Nephron (organoid): ENCODE data around the gene VAPB.

Experiments
- H3K27ac Mint-ChIP-seq, 3 experiments: 2 replicates each; pipeline ENCODE4 v1.8.0; 2020; ENCODE audit warnings: mixed read lengths in 3 of 3, mild to moderate bottlenecking in 2 of 3, moderate library complexity in 1 of 3
- H3K27me3 Mint-ChIP-seq: 2 replicates; pipeline ENCODE4 v1.8.0; 2021; ENCODE audit warnings: low read depth, mild to moderate bottlenecking, moderate library complexity, mixed read lengths
- H3K36me3 Mint-ChIP-seq: 2 replicates; pipeline ENCODE4 v1.8.0; 2020; ENCODE audit warnings: low read depth, mixed read lengths
- H3K4me1 Mint-ChIP-seq: 2 replicates; pipeline ENCODE4 v1.8.0; 2020; ENCODE audit warnings: mixed read lengths
- H3K4me3 Mint-ChIP-seq, 3 experiments: 2 replicates each; pipeline ENCODE4 v1.8.0; 2020; ENCODE audit warnings: mild to moderate bottlenecking in 3 of 3, mixed read lengths in 3 of 3, moderate library complexity in 2 of 3
- H3K9me3 Mint-ChIP-seq: 2 replicates; pipeline ENCODE4 v1.8.0; 2020; ENCODE audit warnings: mixed read lengths
- CTCF ChIP-seq, 3 experiments: fragments of 200-600 bp; sonication (generic); IDR thresholded peaks; one replicate each; pipeline ENCODE4 v1.5.0; 2021; ENCODE audit warnings: antibody characterized with exemption in 3 of 3; ENCODE audit not compliant: unreplicated experiment in 3 of 3

Gene VAPB

DNA sequence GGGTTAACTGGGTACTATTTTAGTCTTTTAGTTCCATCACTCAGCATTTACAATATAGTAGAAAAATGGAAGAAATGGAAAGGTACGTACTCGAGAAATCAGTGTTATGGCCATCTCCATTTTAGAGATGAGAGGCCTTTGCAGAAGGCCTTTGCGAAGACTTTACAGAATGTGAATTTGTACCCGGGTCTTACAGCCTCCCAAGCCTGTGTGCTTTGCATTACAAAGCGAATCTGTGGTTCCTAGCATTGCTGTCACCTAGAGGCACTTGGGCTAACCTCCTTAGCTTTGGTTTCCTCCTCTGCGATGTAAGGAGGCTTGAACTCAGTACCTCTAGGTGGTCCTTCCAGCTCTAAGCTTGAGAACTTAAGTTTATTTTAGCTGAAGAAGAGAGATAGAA, 10.9 kb downstream of the VAPB start:
- Mint-ChIP-seq H3K36me3 (peaks cover 28% of the 10 kb centered on the region), H3K27ac (no peak overlapping the region), H3K4me1 (peaks cover 11% of the 10 kb centered on the region), H3K9me3 (no peaks in the 10 kb centered on the region), H3K27me3 (no peaks in the 10 kb centered on the region), H3K4me3 (no peak overlapping the region)
- no peak for TF ChIP-seq CTCF (IDR thresholded peaks at IDR 0.05; ENCODE audit: unreplicated experiment in 3 of 3)

DNA sequence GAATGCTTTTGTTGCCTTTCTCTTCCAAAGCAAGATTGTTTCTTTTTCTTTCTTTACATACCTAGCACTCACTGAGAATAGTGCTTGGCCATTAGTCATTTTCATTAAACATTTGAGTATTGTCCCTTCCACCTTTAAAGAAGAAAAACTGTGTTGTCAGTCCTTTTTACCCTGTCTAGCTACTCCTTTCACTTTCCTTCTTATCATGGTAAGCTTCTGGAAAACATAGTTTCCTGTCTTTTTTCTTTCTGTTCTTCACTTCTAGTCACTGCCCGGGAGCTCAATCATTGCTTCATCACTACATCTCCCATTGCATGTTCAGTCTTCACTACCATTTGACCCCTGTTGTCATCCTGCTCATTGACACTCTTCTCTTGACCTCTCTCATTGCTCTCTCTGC, 12.1 kb downstream of the VAPB start:
- no peak overlapping the region for H3K4me3 Mint-ChIP-seq
- H3K27ac Mint-ChIP-seq: no peak overlapping the region
- peaks cover 11% of the 10 kb centered on the region for H3K4me1 Mint-ChIP-seq
- H3K36me3 Mint-ChIP-seq: peaks cover 26% of the 10 kb centered on the region
- H3K27me3 Mint-ChIP-seq: no peaks in the 10 kb centered on the region
- H3K9me3 Mint-ChIP-seq: no peaks in the 10 kb centered on the region
- no peak for TF ChIP-seq CTCF (IDR thresholded peaks at IDR 0.05; ENCODE audit: unreplicated experiment in 3 of 3)

DNA sequence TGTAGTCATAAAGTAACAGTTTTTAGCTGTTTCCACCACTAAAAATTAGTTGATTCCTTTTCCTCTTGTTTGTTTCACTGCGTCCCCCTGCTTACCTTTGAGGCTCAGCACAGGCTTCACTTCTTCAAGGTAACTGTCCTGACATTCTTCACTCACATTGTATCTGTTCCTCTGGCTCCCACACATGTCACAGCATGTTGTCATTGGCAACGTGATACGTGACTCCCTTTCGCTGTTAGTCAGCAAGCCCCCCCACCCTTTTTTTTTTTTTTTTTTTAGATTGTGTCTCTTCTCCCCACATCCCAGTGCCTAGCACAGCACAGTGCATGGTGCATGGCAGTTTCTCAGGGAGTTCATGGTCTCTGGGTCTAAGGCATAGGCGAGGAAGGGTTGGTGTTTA, 13.3 kb downstream of the VAPB start:
- no peaks in the 10 kb centered on the region for H3K27me3 Mint-ChIP-seq
- peaks cover 16% of the 10 kb centered on the region for H3K36me3 Mint-ChIP-seq
- H3K9me3 Mint-ChIP-seq: no peaks in the 10 kb centered on the region
- TF ChIP-seq CTCF (IDR thresholded peaks at IDR 0.05; ENCODE audit: unreplicated experiment in 3 of 3): no peak
- no peak overlapping the region for H3K4me3 Mint-ChIP-seq
- H3K27ac Mint-ChIP-seq: no peak overlapping the region
- H3K4me1 Mint-ChIP-seq: peaks cover 15% of the 10 kb centered on the region

- Mint-ChIP-seq H3K4me1 (peaks cover 16% of the 10 kb centered on the region), H3K4me3 (no peak overlapping the region), H3K36me3 (peaks cover 15% of the 10 kb centered on the region), H3K27me3 (no peaks in the 10 kb centered on the region), H3K9me3 (no peaks in the 10 kb centered on the region), H3K27ac (no peak overlapping the region)
- TF ChIP-seq CTCF (IDR thresholded peaks at IDR 0.05; ENCODE audit: unreplicated experiment in 3 of 3): no peak
These were observed 13.8 kb downstream of the VAPB start for GRCh38 chr20:58402827-58403226.

- H3K36me3 Mint-ChIP-seq: peaks cover 11% of the 10 kb centered on the region
- no peak overlapping the region for H3K27ac Mint-ChIP-seq
- TF ChIP-seq CTCF (IDR thresholded peaks at IDR 0.05; ENCODE audit: unreplicated experiment in 3 of 3): no peak
- H3K4me3 Mint-ChIP-seq: no peak overlapping the region
- H3K4me1 Mint-ChIP-seq: peaks cover 16% of the 10 kb centered on the region
- no peaks in the 10 kb centered on the region for H3K9me3 Mint-ChIP-seq
- H3K27me3 Mint-ChIP-seq: no peaks in the 10 kb centered on the region
These were observed 14.2 kb downstream of the VAPB start for GRCh38 chr20:58403272-58403671.

GRCh38 chr20:58405504-58406291, 16.7 kb downstream of the VAPB start:
- Mint-ChIP-seq H3K36me3 (peaks cover 8% of the 10 kb centered on the region), H3K4me3 (no peak overlapping the region), H3K4me1 (peaks cover 20% of the 10 kb centered on the region), H3K27me3 (no peaks in the 10 kb centered on the region), H3K27ac (no peak overlapping the region), H3K9me3 (no peaks in the 10 kb centered on the region)
- TF ChIP-seq CTCF (IDR thresholded peaks at IDR 0.05; ENCODE audit: unreplicated experiment in 3 of 3): no peak
